ENCODE data around the gene MRPL18. TPM values are rescaled to one million over a fixed set of nuclear protein-coding genes. Genes with fewer than 3 reads are reported as not detected.

Gene MRPL18
- total RNA-seq, 1 experiment from 2014 or later: 95.2 TPM

- DNase-seq (ENCODE audit: low spot score) (no peak), ATAC-seq (no peak)
- H3K4me1 Mint-ChIP-seq: peaks cover 10% of the 10 kb centered on the region
- ChIA-PET POLR2A (no interaction called here), CTCF (no interaction called here)
- H3K27me3 Mint-ChIP-seq (ENCODE audit: low read depth): peaks cover 6% of the 10 kb centered on the region
- TF ChIP-seq USF1 (CRISPR knock-in tag; IDR thresholded peaks at IDR 0.05): no peak
- no peak for TF ChIP-seq ZNF121 (CRISPR knock-in tag; IDR thresholded peaks at IDR 0.05)
- TF ChIP-seq HMGA2 (CRISPR knock-in tag; IDR thresholded peaks at IDR 0.05): no peak
- TF ChIP-seq IRF2 (CRISPR knock-in tag; IDR thresholded peaks at IDR 0.05; ENCODE audit: borderline replicate concordance, low read depth): no peak
- no peak for TF ChIP-seq SMAD3 (CRISPR knock-in tag; IDR thresholded peaks at IDR 0.05; ENCODE audit: borderline replicate concordance)
- no peak for TF ChIP-seq ATF3 (CRISPR knock-in tag; conservative IDR thresholded peaks at IDR 0.05)
- no peak for TF ChIP-seq ZNF219 (CRISPR knock-in tag; IDR thresholded peaks at IDR 0.05; ENCODE audit: borderline replicate concordance)
- TF ChIP-seq FOXP4 (CRISPR knock-in tag; IDR thresholded peaks at IDR 0.05): no peak
- H3K4me3 Mint-ChIP-seq: no peak overlapping the region
- peaks cover 35% of the 10 kb centered on the region for H3K9me3 Mint-ChIP-seq
- no peak overlapping the region for H3K27ac Mint-ChIP-seq
- peaks cover 24% of the 10 kb centered on the region for H3K36me3 Mint-ChIP-seq
These were observed 54.7 kb downstream of the MRPL18 start for GRCh38 chr6:159844737-159845645.

Other genes with a start within 250 kb of the MRPL18 start
- 79.8 to 86.3 TPM (median 82.6 TPM) in 3 replicates for gene SOD2, start 97.2 kb upstream of the MRPL18 start, total RNA-seq (2021)
- gene WTAP, start 63.0 kb upstream of the MRPL18 start, total RNA-seq (2021): 88.8 to 92.7 TPM (median 91.9 TPM) in 3 replicates
- 96.1 to 138 TPM (median 98.7 TPM) in 3 replicates for gene ACAT2, start 28.4 kb upstream of the MRPL18 start, total RNA-seq (2021)
- gene TCP1, start 865 bp upstream of the MRPL18 start, total RNA-seq (2021): 293 to 388 TPM (median 301 TPM) in 3 replicates
- 0.16 to 0.39 TPM (median 0.34 TPM) in 3 replicates for gene PNLDC1, start 9.8 kb downstream of the MRPL18 start, total RNA-seq (2021)
- 0.53 to 0.68 TPM (median 0.62 TPM) in 3 replicates for gene MAS1, start 100.5 kb downstream of the MRPL18 start, total RNA-seq (2021)
- gene IGF2R, start 178.6 kb downstream of the MRPL18 start, total RNA-seq (2021): 59.4 to 75.3 TPM (median 62.3 TPM) in 3 replicates